Measurements from ENCODE around the gene CEMIP.

DNA sequence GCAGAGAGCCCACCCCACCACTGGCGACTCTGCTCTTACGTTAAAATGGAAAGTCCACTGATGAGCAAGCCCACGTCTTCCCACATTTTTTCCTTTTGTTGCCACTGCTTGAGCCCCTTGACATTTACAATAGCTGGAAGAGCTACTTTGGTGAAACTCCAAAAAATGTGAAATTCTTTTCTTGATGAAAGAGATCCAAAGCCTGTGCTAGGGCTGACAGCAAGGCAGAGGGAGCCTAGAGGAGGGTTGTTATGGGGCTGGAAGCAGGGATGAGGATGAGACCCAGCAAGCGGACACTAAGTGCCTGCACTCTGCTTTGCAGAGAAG lies 97.1 kb downstream of the CEMIP start:
- TF ChIP-seq CTCF (conservative IDR thresholded peaks at IDR 0.05; ENCODE audit: low read depth in 2 of 2): no peak
- no peak for TF ChIP-seq EZH2 (IDR thresholded peaks at IDR 0.05; ENCODE audit: low read depth, unreplicated experiment)
- no peak for TF ChIP-seq POLR2AphosphoS5 (IDR thresholded peaks at IDR 0.05; ENCODE audit: low read depth)
- no peak for TF ChIP-seq EZH2phosphoT487 (IDR thresholded peaks at IDR 0.05; ENCODE audit: unreplicated experiment)
- TF ChIP-seq, protein P1, sequence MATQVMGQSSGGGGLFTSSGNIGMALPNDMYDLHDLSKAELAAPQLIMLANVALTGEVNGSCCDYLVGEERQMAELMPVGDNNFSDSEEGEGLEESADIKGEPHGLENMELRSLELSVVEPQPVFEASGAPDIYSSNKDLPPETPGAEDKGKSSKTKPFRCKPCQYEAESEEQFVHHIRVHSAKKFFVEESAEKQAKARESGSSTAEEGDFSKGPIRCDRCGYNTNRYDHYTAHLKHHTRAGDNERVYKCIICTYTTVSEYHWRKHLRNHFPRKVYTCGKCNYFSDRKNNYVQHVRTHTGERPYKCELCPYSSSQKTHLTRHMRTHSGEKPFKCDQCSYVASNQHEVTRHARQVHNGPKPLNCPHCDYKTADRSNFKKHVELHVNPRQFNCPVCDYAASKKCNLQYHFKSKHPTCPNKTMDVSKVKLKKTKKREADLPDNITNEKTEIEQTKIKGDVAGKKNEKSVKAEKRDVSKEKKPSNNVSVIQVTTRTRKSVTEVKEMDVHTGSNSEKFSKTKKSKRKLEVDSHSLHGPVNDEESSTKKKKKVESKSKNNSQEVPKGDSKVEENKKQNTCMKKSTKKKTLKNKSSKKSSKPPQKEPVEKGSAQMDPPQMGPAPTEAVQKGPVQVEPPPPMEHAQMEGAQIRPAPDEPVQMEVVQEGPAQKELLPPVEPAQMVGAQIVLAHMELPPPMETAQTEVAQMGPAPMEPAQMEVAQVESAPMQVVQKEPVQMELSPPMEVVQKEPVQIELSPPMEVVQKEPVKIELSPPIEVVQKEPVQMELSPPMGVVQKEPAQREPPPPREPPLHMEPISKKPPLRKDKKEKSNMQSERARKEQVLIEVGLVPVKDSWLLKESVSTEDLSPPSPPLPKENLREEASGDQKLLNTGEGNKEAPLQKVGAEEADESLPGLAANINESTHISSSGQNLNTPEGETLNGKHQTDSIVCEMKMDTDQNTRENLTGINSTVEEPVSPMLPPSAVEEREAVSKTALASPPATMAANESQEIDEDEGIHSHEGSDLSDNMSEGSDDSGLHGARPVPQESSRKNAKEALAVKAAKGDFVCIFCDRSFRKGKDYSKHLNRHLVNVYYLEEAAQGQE (IDR thresholded peaks at IDR 0.05; ENCODE audit: unreplicated experiment): no peak
- no peak for TF ChIP-seq JUNB (IDR thresholded peaks at IDR 0.05; ENCODE audit: unreplicated experiment)
- no peak for TF ChIP-seq CREB1 (CRISPR knock-in tag; IDR thresholded peaks at IDR 0.05; ENCODE audit: low read depth)
- TF ChIP-seq ZNF114 (CRISPR knock-in tag; IDR thresholded peaks at IDR 0.05): no peak
- TF ChIP-seq, protein P2, sequence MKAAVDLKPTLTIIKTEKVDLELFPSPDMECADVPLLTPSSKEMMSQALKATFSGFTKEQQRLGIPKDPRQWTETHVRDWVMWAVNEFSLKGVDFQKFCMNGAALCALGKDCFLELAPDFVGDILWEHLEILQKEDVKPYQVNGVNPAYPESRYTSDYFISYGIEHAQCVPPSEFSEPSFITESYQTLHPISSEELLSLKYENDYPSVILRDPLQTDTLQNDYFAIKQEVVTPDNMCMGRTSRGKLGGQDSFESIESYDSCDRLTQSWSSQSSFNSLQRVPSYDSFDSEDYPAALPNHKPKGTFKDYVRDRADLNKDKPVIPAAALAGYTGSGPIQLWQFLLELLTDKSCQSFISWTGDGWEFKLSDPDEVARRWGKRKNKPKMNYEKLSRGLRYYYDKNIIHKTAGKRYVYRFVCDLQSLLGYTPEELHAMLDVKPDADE (IDR thresholded peaks at IDR 0.05): no peak
